ENCODE data around the gene HACE1.

GRCh38 chr6:104796031-104796785 lies 63.5 kb downstream of the HACE1 start:
- TF ChIP-seq MAX (IDR thresholded peaks at IDR 0.05) (no peak), EP300 (IDR thresholded peaks at IDR 0.05; ENCODE audit: borderline replicate concordance) (no peak), TCF12 (IDR thresholded peaks at IDR 0.05; ENCODE audit: low read depth) (no peak), EGR1 (IDR thresholded peaks at IDR 0.05) (no peak), CEBPB (IDR thresholded peaks at IDR 0.05) (no peak), REST (IDR thresholded peaks at IDR 0.05; ENCODE audit: low read depth) (no peak)
